Lung microvascular endothelial cell (primary cell): Measurements from ENCODE around the gene NIPAL3. TPM values are rescaled to one million over a fixed set of nuclear protein-coding genes. Genes with fewer than 3 reads are reported as not detected.

Source experiments
- DNase-seq, 2 donors: peaks; one replicate each; pipeline versions ENCODE4 v3.0.0 to v3.0.0-alpha.2; 2010; ENCODE audit warnings: low read depth in 2 of 2
- total RNA-seq: library from RNA; depleted of rRNA; stranded (reverse); fragments of >200 nt; gene quantifications from 2 replicates; pipeline ENCODE4 v1.2.1, GENCODE V29; 2014

The NIPAL3 gene
- total RNA-seq, 1 donor from 2014 or later: 18.5 TPM

DNA sequence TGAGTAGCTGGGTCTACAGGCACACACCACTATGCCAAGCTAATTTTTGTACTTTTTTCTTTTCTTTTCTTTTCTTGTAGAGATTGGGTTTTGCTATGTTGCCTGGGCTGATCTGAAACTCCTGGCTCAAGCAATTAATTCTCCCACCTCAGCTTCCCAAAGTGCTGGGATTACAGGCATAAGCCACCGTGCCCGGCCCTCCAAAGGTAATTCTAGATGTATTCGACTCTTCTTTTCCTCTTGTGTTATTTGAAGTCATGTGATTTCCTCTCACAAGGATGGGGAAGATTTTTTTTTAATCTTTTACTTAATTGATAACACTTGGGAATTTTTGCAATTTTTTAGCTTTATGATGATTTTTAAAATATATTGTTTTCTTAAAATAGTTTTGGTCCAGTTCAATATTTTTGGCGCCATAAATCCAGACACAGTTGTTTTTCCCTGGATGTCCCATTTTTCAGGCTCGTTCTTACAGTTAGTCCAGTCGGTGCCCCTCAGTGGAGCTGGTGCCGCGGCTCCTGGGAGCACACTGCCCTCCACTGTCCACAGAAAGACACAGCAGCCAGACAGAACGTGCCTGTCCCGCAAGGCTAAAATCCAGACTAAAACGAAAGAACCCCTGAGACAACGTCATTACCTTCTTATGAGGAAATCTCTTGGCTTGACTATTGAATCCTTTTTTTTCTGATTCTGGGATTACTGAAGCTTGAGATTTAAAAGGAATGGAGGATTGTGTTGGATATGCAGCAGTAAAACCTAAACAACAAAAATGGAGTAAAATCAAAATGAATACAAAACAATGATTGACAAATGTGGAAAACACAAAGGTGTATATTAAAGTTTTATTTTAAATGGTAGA is 24.4 kb upstream of the NIPAL3 start:
- DNase-seq: peak; percentile 91 to 92

DNA sequence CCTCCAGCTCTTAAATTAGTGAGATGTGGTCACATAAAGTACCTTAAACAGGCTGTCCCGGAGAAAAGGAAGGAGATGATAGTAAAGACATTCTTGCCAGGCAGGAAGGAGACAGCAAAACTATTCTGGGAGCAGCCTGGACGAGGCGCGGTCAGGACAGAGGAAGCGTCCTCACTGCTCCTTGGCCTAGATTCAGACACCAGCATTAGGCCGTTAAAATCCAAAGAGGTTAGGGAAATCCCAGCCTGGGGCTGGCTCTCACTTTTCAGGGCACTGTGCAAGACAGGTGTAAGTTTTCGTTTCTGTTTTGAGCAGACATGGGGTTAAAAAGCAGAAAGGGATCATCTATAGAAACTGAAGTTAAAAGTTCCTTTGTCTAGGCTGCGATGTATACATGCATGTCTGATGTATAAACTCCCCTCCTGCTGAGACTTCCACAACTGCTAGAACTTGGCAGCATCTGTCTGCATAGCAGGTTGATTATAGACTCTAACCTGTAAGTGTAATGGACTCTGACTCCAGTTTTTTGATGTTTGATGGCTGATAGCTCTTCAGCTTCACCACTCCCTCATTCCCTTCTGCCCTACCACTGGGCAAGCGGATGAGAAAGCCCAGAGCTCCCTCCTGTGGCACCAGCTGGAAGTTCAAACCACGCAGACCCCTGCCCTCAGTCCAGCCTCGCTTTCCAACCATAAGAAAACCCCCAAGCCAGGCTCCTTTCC is 23.6 kb upstream of the NIPAL3 start:
- DNase-seq: peak; percentile 65 to 84

DNA sequence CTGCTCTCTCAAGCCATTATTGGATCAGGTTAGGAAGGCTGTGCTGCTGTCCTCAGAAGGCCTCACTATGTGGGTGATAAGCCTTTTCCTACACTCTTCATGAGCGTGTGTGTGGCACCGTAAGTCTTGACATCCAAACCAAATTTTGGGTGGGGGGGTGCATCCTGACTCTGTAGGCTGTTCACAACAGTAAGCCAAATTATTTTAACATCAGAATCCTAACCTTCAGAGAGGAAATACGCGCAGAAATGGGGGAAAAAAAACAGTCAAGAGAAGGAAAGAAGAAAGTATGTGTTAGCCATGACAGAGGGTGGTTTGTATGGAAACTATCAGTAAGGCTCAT is 23.0 kb upstream of the NIPAL3 start:
- DNase-seq: no peak

- no peak for DNase-seq
These were observed 22.5 kb upstream of the NIPAL3 start for GRCh38 chr1:24392982-24393650.

DNA sequence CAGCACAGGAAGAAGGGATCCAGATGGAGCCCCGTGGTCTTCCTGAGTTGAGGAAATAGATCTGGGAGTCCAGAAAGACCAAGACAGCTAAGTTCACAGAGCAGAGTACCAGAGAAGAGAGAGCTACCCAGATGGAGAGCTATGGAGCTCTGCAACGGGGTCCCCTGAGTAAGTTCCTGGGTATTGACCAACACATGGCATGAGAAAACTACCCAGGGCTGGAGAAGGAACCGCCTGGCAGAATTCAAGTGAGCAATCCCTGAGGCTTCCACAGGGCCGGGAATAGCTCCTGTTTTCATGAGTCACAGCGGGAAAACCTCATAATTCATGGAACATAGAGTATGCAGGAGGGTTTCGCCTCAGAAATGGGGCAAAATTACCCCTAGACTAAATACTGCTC is 21.7 kb upstream of the NIPAL3 start:
- DNase-seq: peak in 1 of 2 donors; percentile 78

DNA sequence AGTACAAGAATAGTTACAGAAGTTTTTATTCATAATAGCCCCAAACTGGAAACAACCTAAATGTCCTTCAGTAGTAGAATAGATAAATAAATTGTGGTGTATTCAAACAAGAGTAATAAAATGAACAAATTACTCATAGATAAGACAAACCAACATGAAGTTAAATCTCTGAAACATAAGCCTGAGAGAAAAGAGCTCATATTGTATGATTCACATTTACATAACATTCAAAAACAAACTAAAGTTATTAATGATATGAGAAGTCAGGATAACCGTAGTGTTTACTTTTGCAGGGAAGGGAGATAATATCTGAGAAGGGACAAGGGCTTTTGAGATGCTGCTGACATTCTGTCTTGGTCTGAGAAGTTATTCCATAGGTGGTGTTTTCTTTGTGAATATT is 15.5 kb upstream of the NIPAL3 start:
- DNase-seq: no peak

DNA sequence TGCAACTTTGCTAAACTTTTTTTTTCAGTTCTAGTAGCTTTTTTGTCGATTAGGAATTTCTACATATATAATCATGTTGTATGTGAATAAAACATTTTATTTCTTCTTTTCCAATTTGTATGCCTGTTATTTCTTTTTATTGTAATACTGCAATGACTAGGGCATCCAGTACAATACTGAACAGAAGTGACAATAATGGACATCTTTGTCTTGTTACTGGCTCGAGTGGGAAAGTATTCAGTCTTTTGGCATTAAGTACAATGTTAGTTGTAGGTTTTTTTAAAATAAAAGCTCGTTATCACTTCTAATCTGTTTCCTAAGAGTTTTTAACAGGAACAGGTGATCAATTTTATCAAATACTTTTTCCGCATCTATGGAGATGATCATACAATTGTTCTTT is 11.8 kb upstream of the NIPAL3 start:
- no peak for DNase-seq

- no peak for DNase-seq
These were observed 8.8 kb upstream of the NIPAL3 start for GRCh38 chr1:24406788-24407187.

DNA sequence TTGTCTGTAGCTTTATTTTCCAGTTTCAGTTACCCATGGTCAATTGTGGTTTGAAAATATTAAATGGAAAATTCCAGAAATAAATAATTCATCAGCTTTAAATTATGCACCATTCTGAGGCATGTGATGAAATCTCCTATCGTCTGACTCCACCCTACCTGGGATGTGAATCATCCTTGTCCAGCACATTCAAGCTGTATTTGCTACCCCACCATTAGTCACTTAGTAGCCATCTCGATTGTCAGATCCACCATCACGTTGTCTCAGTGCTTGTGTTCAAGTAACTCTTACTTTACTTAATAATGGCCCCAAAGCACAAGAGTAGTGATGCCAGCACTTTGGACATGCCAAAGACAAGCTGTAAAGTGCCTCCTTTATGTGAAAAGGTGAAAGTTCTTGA is 6.1 kb upstream of the NIPAL3 start:
- DNase-seq: peak; percentile 65 to 70

GRCh38 chr1:24410750-24411149 is 4.9 kb upstream of the NIPAL3 start:
- DNase-seq: no peak

- DNase-seq: peak in 1 of 2 donors; percentile 24
These were observed 3.6 kb upstream of the NIPAL3 start for GRCh38 chr1:24411963-24412362.

DNA sequence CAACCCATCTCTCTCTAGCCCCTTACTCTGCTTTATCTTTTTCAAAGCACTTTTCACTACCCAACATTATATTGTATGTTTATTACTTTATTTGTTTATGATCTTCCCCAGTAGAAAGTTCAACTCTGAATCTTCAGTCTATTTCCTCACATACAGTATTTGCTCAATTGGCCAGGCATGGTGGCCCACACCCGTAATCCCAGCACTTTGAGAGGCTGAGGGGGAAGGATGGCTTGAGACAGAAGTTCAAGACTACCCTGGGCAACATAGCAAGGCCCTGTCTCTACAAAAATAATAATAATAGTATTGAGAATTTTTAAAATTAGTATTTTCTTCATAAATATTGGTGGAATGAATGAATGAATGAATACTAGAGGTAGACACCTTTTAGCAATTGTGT is 3.2 kb upstream of the NIPAL3 start:
- no peak for DNase-seq

DNA sequence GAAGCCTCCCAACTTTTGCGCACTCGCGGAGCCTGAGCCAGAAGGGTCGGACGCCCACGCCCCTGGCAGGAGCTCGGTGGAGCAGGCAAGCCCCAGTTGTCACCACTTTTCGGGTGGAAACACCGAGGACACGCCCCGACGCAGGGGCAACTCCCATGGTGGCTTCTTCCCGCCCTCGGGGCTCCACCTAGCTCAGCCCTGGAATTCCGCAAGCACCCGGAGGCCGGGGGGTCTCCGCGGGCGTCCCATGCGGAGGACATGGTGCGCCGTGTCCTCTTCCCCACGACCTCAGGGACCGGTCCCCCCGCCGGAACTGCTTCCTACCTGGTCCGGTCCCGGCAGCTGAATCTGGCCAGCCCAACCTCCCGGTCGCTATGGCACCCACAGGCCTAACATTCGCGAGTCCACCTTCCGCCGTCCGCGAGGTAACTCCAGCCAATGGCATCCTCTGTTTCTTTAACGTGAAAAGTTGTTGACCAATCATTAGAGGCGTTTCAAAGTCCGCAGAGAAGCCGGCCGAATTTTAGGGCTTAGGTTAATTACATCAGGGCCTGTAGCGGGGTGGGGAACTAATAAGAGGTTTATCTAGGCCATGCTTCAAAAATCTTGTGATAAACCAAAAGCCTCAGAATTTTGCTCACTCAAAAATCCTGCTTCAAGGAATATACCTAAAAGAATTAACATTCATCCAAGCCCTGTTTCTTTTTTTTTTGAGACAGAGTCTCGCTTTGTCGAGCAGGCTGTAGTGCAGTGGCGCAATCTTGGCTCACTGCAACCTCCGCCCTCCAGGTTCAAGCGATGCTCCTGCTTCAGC is 2.0 kb upstream of the NIPAL3 start, which contains the start of gene STPG1:
TSS of gene STPG1 (minus strand) at position 433 of the 814 bp plus-strand sequence. CDS start 12,394 bp downstream, outside the sequence.
- DNase-seq: peak; percentile 80 to 89

DNA sequence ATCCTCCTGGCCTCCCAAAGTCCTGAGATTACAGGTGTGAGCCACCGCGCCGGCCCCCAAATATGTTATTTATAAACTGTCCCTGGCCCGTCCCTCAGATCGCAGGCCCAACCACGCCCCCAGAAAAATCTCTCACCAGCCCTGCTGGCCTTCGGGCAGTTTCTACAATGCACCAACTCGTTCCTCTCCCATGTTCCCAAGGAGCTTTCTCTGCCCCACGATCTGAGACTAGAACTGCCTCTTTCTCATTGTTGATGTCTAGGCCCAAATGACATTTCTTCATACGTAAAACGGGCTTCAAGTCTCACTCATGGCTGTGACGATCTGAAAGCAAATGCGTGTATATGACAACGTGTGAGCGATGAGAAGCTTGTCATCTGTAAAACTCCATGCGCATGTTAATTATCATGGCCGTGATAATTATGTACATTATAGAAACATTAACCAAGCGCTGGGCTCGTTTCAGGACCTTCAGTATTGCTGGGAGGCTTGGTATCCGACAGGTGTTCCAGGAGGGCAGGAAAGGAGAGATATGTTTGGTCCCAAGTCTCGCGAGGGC is 748 bp upstream of the NIPAL3 start:
- DNase-seq: no peak

GRCh38 chr1:24415910-24416665 is 486 bp downstream of the NIPAL3 start:
- peak; percentile 36 to 41 for DNase-seq

DNA sequence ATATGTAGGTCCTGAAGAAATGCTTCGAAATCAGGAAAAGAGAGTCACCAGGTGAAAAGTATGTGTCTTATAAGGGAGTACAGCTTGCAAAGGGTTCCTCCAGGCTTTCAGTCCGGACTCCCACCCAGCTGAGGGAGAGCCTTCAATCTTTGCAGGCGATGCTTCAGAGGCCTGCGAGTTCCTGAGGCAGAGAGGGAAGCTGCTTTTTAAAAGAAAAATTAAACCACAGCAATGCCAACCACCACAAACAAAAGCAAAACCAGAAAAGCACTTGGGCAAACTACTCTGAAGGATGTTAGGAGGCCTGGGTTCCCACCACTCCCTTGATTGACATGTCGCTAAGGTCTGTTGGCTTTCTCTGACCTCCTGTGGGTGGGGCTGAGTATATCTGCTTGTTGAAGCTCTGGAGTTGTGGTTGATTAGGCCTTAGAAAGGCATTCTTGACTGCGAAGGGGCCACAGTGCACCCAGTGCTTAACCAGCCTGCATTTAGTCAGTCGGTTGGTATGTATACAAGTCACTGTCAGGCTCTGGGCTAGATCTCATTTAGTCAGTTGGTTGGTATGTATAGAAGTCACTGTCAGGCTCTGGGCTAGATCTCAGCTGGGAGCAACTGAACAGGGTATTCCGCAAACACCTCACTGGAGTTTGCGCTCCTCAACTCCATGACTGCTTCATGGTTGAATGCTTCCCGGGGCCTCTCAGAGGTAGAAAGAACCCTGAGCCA is 1.2 kb downstream of the NIPAL3 start:
- DNase-seq: peak in 1 of 2 donors; percentile 36

DNA sequence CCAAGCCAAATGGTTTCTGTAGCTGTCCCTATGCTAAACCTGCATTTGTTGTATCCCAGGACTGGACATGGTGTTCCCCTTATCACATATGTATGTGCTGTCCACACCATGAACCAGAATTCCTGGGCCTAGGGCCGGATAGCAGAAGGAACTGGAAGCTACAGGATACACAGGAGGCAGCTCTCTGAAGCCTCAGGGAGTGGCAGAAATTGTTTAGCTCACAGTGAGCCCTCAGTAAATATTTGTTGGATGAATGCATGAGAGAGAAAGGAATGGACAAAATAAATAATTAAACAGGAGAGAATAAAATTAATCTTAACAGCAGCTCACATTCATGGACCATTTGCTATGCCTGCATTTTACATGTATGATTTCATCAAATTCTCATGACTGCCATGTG is 2.1 kb downstream of the NIPAL3 start:
- no peak for DNase-seq

- DNase-seq: peak in 1 of 2 donors; percentile 47
These were observed 3.5 kb downstream of the NIPAL3 start for GRCh38 chr1:24418898-24419628.

DNA sequence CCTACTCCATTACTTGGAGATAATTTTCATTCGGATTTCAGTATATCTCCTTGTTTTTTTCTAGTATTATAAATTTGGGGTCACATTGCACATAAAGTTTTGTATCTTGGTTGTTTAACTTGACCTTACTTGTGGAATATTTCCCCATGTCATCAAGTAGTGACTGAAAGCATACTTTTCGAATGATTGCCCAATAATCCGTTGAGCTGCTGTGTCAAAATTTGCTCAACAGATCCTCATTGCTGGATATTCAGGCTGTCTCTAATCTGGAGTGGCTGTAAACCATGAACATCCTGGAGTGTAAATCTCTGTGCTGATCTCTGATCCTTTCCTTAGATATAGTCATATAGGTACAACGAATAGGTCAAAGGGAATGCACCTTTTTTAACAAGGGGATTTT is 4.9 kb downstream of the NIPAL3 start:
- no peak for DNase-seq
